H1 (cell line): Measurements from ENCODE around the gene TMCC3. TPM values are rescaled to one million over a fixed set of nuclear protein-coding genes. Genes with fewer than 3 reads are reported as not detected.

Experiments
- CTCF ChIA-PET: fragments of 300-600 bp; sonication (Branson Sonifier 250); formaldehyde crosslinking; loops from one replicate; lab custom pipeline; 2021; ENCODE audit not compliant: partially characterized antibody; lab: Charles Lee
- POLR2A ChIA-PET: fragments of 300-600 bp; sonication (Branson Sonifier 250); formaldehyde crosslinking; loops from one replicate; lab custom pipeline; 2021; ENCODE audit warnings: inconsistent platforms; ENCODE audit not compliant: partially characterized antibody; lab: Charles Lee
- DNase-seq, 2 experiments: peaks; one replicate each; pipeline versions ENCODE4 v3.0.0 to v3.0.0-alpha.2; 2010 to 2022; ENCODE audit warnings: low spot score in 2 of 2, low read depth in 1 of 2, mixed read lengths in 1 of 2
- FAIRE-seq: peaks from 2 replicates; lab custom pipeline; 2011; peaks lifted over from hg19 to GRCh38; lab: Jason Lieb, UNC
- H2AFZ ChIP-seq: 2 replicates; pipeline ENCODE4 v1.8.1; 2012; ENCODE audit warnings: low read length, inconsistent platforms
- H2AK5ac ChIP-seq: 2 replicates; pipeline ENCODE4 v1.6.1; 2013; ENCODE audit warnings: low read depth, low read length
- H2BK120ac ChIP-seq: replicated peaks from 2 replicates; pipeline ENCODE3; 2013; ENCODE audit warnings: low read depth, low read length, inconsistent platforms
- H2BK12ac ChIP-seq: 2 replicates; pipeline ENCODE4 v1.6.1; 2013; ENCODE audit warnings: low read depth, low read length
- H2BK15ac ChIP-seq: 2 replicates; pipeline ENCODE4 v1.6.1; 2013; ENCODE audit warnings: low read length
- H2BK20ac ChIP-seq: 2 replicates; pipeline ENCODE4 v1.6.1; 2013; ENCODE audit warnings: low read length
- H2BK5ac ChIP-seq: 2 replicates; pipeline ENCODE4 v1.6.1; 2013; ENCODE audit warnings: low read depth, low read length
- H3K14ac ChIP-seq: 2 replicates; pipeline ENCODE4 v1.6.1; 2013; ENCODE audit warnings: inconsistent platforms; ENCODE audit not compliant: insufficient read length
- H3K18ac ChIP-seq: 2 replicates; pipeline ENCODE4 v1.6.1; 2013; ENCODE audit warnings: low read length; ENCODE audit errors: extremely low read depth
- H3K23ac ChIP-seq: 2 replicates; pipeline ENCODE4 v1.6.1; 2013; ENCODE audit warnings: inconsistent platforms; ENCODE audit not compliant: insufficient read length
- H3K23me2 ChIP-seq: 2 replicates; pipeline ENCODE4 v1.6.1; 2013; ENCODE audit warnings: low read depth, low read length
- H3K27ac ChIP-seq: 2 replicates; pipeline ENCODE4 v1.6.1; 2011; ENCODE audit warnings: low read depth, low read length, inconsistent platforms
- H3K27me3 ChIP-seq, 4 experiments: replicated peaks in 1 of 4; 1 replicate in 1 of 4; 2 replicates in 3 of 4; pipeline versions ENCODE4 v1.6.1 to v1.8.1; 2011 to 2013; ENCODE audit warnings: low read length in 3 of 4, mild to moderate bottlenecking in 3 of 4, inconsistent platforms in 2 of 4, mixed read lengths in 2 of 4, moderate library complexity in 1 of 4; ENCODE audit not compliant: control insufficient read depth in 3 of 4, insufficient read depth in 3 of 4; ENCODE audit errors: extremely low read depth in 1 of 4
- H3K36me3 ChIP-seq, 4 experiments: 2 replicates each; pipeline versions ENCODE4 v1.6.1 to v1.8.1; 2011 to 2013; ENCODE audit warnings: mild to moderate bottlenecking in 4 of 4, low read length in 3 of 4, moderate library complexity in 2 of 4, control low read depth in 1 of 4, inconsistent platforms in 1 of 4; ENCODE audit not compliant: insufficient read depth in 4 of 4, control insufficient read depth in 2 of 4
- H3K4ac ChIP-seq: replicated peaks from 2 replicates; pipeline ENCODE3; 2013; ENCODE audit warnings: low read length, low read depth, mixed read lengths, inconsistent platforms; ENCODE audit not compliant: insufficient read length
- H3K4me1 ChIP-seq, 4 experiments: replicated peaks in 1 of 4; 1 replicate in 1 of 4; 2 replicates in 3 of 4; pipeline versions ENCODE4 v1.6.1 to v1.8.1; 2011 to 2013; ENCODE audit warnings: low read length in 3 of 4, inconsistent platforms in 2 of 4, mixed read lengths in 1 of 4; ENCODE audit not compliant: insufficient read depth in 4 of 4, control insufficient read depth in 3 of 4
- H3K4me2 ChIP-seq, 2 experiments: 2 replicates each; pipeline versions ENCODE4 v1.6.1 to v1.8.1; 2011 to 2013; ENCODE audit warnings: low read depth in 2 of 2, low read length in 2 of 2, control low read depth in 1 of 2, inconsistent platforms in 1 of 2, mild to moderate bottlenecking in 1 of 2; ENCODE audit not compliant: insufficient read depth in 1 of 2
- H3K4me3 ChIP-seq, 4 experiments: fragments of 200-600, 300-600 bp in 1 of 4; sonication (generic), shearing (Covaris generic), sonication (Bioruptor Twin) in 1 of 4; 2 replicates each; pipeline versions ENCODE4 v1.5.1 to v1.8.1; 2011 to 2016; ENCODE audit warnings: low read length in 4 of 4, low read depth in 3 of 4, control low read depth in 2 of 4, inconsistent platforms in 2 of 4, mild to moderate bottlenecking in 2 of 4, mixed read lengths in 1 of 4, moderate library complexity in 1 of 4; ENCODE audit not compliant: insufficient read depth in 2 of 4; ENCODE audit errors: extremely low read depth in 1 of 4
- H3K56ac ChIP-seq: replicated peaks from 2 replicates; pipeline ENCODE3; 2013; ENCODE audit warnings: low read depth, mild to moderate bottlenecking, mixed read lengths, low read length, inconsistent platforms; ENCODE audit not compliant: insufficient read length
- H3K79me1 ChIP-seq: 2 replicates; pipeline ENCODE4 v1.6.1; 2013; ENCODE audit warnings: low read depth, low read length, control low read depth
- H3K79me2 ChIP-seq, 2 experiments: 2 replicates each; pipeline versions ENCODE4 v1.6.1 to v1.8.1; 2012 to 2013; ENCODE audit warnings: low read length in 2 of 2, mild to moderate bottlenecking in 2 of 2, inconsistent platforms in 1 of 2; ENCODE audit not compliant: insufficient read depth in 2 of 2, control insufficient read depth in 1 of 2
- H3K9ac ChIP-seq, 4 experiments: replicated peaks in 1 of 4; 1 replicate in 1 of 4; 2 replicates in 3 of 4; pipeline versions ENCODE4 v1.6.1 to v1.8.1; 2011 to 2013; ENCODE audit warnings: low read depth in 3 of 4, low read length in 3 of 4, control low read depth in 2 of 4, mild to moderate bottlenecking in 2 of 4, moderate library complexity in 2 of 4, inconsistent platforms in 1 of 4; ENCODE audit errors: extremely low read depth in 1 of 4
- H3K9me3 ChIP-seq, 2 experiments: 2 replicates each; pipeline versions ENCODE4 v1.6.1 to v1.8.1; 2012 to 2013; ENCODE audit warnings: mild to moderate bottlenecking in 2 of 2, moderate library complexity in 2 of 2, control low read depth in 1 of 2, inconsistent platforms in 1 of 2, low read depth in 1 of 2, low read length in 1 of 2, mixed read lengths in 1 of 2; ENCODE audit not compliant: insufficient read depth in 2 of 2
- H4K20me1 ChIP-seq, 2 experiments: replicated peaks in 1 of 2; 2 replicates each; pipeline versions ENCODE3 to v1.8.1; 2011 to 2013; ENCODE audit warnings: inconsistent platforms in 2 of 2, low read length in 2 of 2, mild to moderate bottlenecking in 1 of 2; ENCODE audit not compliant: insufficient read depth in 2 of 2, control insufficient read depth in 1 of 2
- H4K5ac ChIP-seq: 2 replicates; pipeline ENCODE4 v1.6.1; 2013; ENCODE audit warnings: low read length, low read depth, mixed read lengths, inconsistent platforms; ENCODE audit not compliant: insufficient read length
- H4K8ac ChIP-seq: 2 replicates; pipeline ENCODE4 v1.8.0; 2013; ENCODE audit warnings: mild to moderate bottlenecking, moderate library complexity, low read length, inconsistent platforms; ENCODE audit not compliant: insufficient read depth; ENCODE audit errors: extremely low read depth
- H4K91ac ChIP-seq: replicated peaks from 2 replicates; pipeline ENCODE3; 2013; ENCODE audit warnings: low read length, mixed read lengths, inconsistent platforms; ENCODE audit not compliant: insufficient read length
- BCL11A ChIP-seq, 2 experiments: IDR thresholded peaks; one replicate each; pipeline ENCODE4 v1.6.1; 2011; ENCODE audit warnings: low read depth in 2 of 2, low read length in 2 of 2, mild to moderate bottlenecking in 2 of 2
- CHD2 ChIP-seq: IDR thresholded peaks from 2 replicates; pipeline ENCODE4 v1.6.1; 2012; ENCODE audit warnings: low read length, improper control_type of control experiment
- CTBP2 ChIP-seq: IDR thresholded peaks from 2 replicates; pipeline ENCODE4 v1.7.0; 2011; ENCODE audit warnings: borderline replicate concordance, mild to moderate bottlenecking, moderate library complexity, mixed read lengths, low read length; ENCODE audit not compliant: insufficient read depth, insufficient read length
- HDAC6 ChIP-seq: IDR thresholded peaks from one replicate; pipeline ENCODE4 v1.7.1; 2012; ENCODE audit warnings: low read depth, mild to moderate bottlenecking, inconsistent platforms, low read length, moderate library complexity
- JUN ChIP-seq: IDR thresholded peaks from 2 replicates; pipeline ENCODE4 v1.6.1; 2011; ENCODE audit warnings: low read depth, mild to moderate bottlenecking, improper control_type of control experiment, low read length
- RFX5 ChIP-seq: IDR thresholded peaks from 2 replicates; pipeline ENCODE4 v1.6.1; 2011; ENCODE audit warnings: low read depth, low read length, improper control_type of control experiment, borderline replicate concordance
- SUZ12 ChIP-seq: fragments of 200-600 bp; sonication (generic); IDR thresholded peaks from 2 replicates; pipeline ENCODE4 v1.6.1; 2012; ENCODE audit warnings: mild to moderate bottlenecking, inconsistent platforms, low read length, moderate library complexity, mixed read lengths
- WGBS, 2 experiments: shearing (Covaris generic) in 1 of 2; methylation state at CpG; one replicate each; pipeline versions ENCODE4 v1.1.6 to v1.1.7; 2013 to 2015; ENCODE audit warnings: low lambda C conversion rate in 2 of 2, mixed read lengths in 2 of 2, inconsistent platforms in 1 of 2, low coverage in 1 of 2, missing lambda C conversion rate in 1 of 2; ENCODE audit not compliant: insufficient replicate concordance in 2 of 2, insufficient coverage in 1 of 2, insufficient read length in 1 of 2; ENCODE audit errors: extremely low coverage in 1 of 2, missing lambda C conversion rate in 1 of 2; 5-methylcytosine and 5-hydroxymethylcytosine counted together
- polyA plus RNA-seq, 7 experiments: library from polyadenylated mRNA; depleted of rRNA in 3 of 7; stranded (reverse) in 5 of 7; unstranded in 2 of 7; fragments of >200 nt in 5 of 7; fragments of 200-250 nt in 2 of 7; gene quantifications; 1 replicate in 5 of 7; 2 replicates in 1 of 7; 4 replicates in 1 of 7; pipeline versions ENCODE4 v1.2.1 to v1.2.3, GENCODE V29; 2011 to 2013; ENCODE audit warnings: missing spikeins in 2 of 7, mixed read lengths in 2 of 7
- total RNA-seq: library from RNA; stranded (reverse); fragmentation: NEBNext Ultra II Directional; extraction: Animal tissue kit (Norgen Biotek cat#: 25700); gene quantifications from 2 replicates; pipeline ENCODE4 v1.2.1, GENCODE V29; 2021
- TF ChIP-seq, protein P1 (sequence below): IDR thresholded peaks from 2 replicates; pipeline ENCODE4 v1.6.1; 2012; ENCODE audit warnings: low read length, inconsistent platforms
- TF ChIP-seq, protein P2 (sequence below), 3 experiments: IDR thresholded peaks; 1 replicate in 2 of 3; 2 replicates in 1 of 3; pipeline versions ENCODE4 v1.5.1 to v1.6.1; 2011; ENCODE audit warnings: low read length in 3 of 3, mild to moderate bottlenecking in 3 of 3, inconsistent platforms in 2 of 3, low read depth in 1 of 3, moderate library complexity in 1 of 3; ENCODE audit not compliant: insufficient read depth in 1 of 3; ENCODE audit errors: control extremely low read depth in 1 of 3

TMCC3 gene
- total and polyA plus RNA-seq, 2 of the 8 experiments (the other 6 are each of a cell fraction or from before 2014, with no cell fraction given), result 1.7 to 4.1 TPM

DNA sequence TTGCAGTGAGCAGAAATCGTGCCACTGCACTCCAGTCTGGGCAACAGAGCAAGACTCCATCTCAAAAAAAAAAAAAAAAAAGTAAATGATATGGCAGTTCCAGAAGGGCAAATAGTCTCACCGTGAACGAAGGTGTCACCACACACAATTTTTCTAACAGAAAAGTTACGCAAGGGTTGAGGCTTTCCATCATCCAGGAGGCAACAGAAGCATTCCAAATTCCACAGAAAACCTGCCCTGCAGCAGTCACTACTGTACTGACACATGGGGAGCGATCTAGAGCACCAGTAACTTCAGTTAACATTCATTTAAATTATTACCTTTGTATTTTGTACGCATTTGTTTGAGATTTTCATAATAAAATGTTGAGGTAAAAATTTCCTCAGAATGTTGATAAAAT, 24.8 kb downstream of the TMCC3 start:
- H3K4ac ChIP-seq, result no peak overlapping the region
- no peak overlapping the region for H4K91ac ChIP-seq
- no peak overlapping the region for H3K14ac ChIP-seq
- H3K18ac ChIP-seq, result no peak overlapping the region
- no peak overlapping the region for H3K56ac ChIP-seq
- 92% methylated on average over 6 of the region's 6 CpGs; no CpG with 5 or more reads in 1 of the 2 experiments for WGBS, 2 experiments
- H3K79me2 ChIP-seq, result no peaks in the 10 kb centered on the region
- H3K27ac ChIP-seq, result no peak overlapping the region
- no peak overlapping the region for H3K23ac ChIP-seq
- H3K4me2 ChIP-seq, result no peak overlapping the region
- ChIA-PET CTCF (no interaction called here), POLR2A (no interaction called here)
- no peak for FAIRE-seq
- TF ChIP-seq JUN (no peak), SUZ12 (no peak), BCL11A (IDR thresholded peaks at IDR 0.05; ENCODE audit: low read depth in 2 of 2, low read length in 2 of 2) (no peak), CHD2 (no peak), HDAC6 (no peak), CTBP2 (no peak), RFX5 (no peak)
- TF ChIP-seq, protein P1, sequence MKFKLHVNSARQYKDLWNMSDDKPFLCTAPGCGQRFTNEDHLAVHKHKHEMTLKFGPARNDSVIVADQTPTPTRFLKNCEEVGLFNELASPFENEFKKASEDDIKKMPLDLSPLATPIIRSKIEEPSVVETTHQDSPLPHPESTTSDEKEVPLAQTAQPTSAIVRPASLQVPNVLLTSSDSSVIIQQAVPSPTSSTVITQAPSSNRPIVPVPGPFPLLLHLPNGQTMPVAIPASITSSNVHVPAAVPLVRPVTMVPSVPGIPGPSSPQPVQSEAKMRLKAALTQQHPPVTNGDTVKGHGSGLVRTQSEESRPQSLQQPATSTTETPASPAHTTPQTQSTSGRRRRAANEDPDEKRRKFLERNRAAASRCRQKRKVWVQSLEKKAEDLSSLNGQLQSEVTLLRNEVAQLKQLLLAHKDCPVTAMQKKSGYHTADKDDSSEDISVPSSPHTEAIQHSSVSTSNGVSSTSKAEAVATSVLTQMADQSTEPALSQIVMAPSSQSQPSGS, result no peak
- TF ChIP-seq, protein P2, sequence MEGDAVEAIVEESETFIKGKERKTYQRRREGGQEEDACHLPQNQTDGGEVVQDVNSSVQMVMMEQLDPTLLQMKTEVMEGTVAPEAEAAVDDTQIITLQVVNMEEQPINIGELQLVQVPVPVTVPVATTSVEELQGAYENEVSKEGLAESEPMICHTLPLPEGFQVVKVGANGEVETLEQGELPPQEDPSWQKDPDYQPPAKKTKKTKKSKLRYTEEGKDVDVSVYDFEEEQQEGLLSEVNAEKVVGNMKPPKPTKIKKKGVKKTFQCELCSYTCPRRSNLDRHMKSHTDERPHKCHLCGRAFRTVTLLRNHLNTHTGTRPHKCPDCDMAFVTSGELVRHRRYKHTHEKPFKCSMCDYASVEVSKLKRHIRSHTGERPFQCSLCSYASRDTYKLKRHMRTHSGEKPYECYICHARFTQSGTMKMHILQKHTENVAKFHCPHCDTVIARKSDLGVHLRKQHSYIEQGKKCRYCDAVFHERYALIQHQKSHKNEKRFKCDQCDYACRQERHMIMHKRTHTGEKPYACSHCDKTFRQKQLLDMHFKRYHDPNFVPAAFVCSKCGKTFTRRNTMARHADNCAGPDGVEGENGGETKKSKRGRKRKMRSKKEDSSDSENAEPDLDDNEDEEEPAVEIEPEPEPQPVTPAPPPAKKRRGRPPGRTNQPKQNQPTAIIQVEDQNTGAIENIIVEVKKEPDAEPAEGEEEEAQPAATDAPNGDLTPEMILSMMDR (IDR thresholded peaks at IDR 0.05; ENCODE audit: control extremely low read depth in 1 of 3, insufficient read depth in 1 of 3, low read depth in 1 of 3, low read length in 3 of 3), result no peak
- H2BK20ac ChIP-seq, result no peak overlapping the region
- H2BK120ac ChIP-seq, result no peak overlapping the region
- H2BK5ac ChIP-seq, result no peak overlapping the region
- H3K9ac ChIP-seq, result no peak overlapping the region
- no peak for DNase-seq
- no peaks in the 10 kb centered on the region for H3K79me1 ChIP-seq
- no peak overlapping the region for H4K8ac ChIP-seq
- no peaks in the 10 kb centered on the region for H3K27me3 ChIP-seq
- no peak overlapping the region for H3K4me3 ChIP-seq
- no peak overlapping the region for H2AFZ ChIP-seq
- H3K23me2 ChIP-seq, result no peaks in the 10 kb centered on the region
- H2AK5ac ChIP-seq, result no peak overlapping the region
- H3K36me3 ChIP-seq, result no peaks in the 10 kb centered on the region
- 0 out of 4 replicates have a peak, but pooled peaks cover 0 to 2% of the 10 kb centered on the region in 2 experiments for H3K9me3 ChIP-seq
- H3K4me1 ChIP-seq, result no peaks in the 10 kb centered on the region
- H2BK12ac ChIP-seq, result no peak overlapping the region
- no peak overlapping the region for H2BK15ac ChIP-seq
- no peak overlapping the region for H4K5ac ChIP-seq
- no peaks in the 10 kb centered on the region for H4K20me1 ChIP-seq
